ENCODE results near the gene CDH13.

The CDH13 gene

DNA sequence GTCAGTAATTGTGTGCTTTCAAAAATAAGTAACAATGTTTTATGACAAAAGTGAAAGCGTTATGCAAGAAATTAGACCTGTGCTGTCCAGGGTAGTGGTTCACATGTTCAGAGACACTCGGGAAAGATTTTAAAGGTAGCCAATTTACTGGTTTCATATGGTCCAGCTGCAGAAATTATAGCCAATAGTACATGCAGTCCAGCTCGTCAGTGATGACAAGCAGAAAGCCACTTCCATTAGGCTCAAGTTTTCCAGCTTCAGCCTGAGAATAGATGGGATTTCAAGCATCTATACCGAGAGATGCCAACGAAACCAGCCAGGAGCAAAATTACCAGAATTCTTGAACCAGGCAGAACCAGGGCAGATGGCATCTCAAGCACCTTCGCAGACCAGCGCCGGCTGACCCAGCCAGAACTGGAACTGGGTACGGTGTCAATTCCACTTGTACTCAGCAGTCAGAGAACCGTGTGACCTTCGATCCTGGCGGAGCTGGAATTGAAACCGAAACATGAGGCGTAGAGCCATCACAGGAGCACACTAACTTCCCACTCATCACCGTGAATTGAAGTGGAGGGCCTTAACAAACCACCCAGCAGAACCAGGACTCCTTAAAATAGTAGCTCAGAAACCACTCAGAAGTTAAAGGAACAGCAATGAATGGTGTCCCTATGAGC is 973.2 kb downstream of the CDH13 start:
- H3K4me3 ChIP-seq (ENCODE audit: low read depth, low read length): no peak overlapping the region
- no peak for DNase-seq (ENCODE audit: low read depth)
- TF ChIP-seq, protein P1, sequence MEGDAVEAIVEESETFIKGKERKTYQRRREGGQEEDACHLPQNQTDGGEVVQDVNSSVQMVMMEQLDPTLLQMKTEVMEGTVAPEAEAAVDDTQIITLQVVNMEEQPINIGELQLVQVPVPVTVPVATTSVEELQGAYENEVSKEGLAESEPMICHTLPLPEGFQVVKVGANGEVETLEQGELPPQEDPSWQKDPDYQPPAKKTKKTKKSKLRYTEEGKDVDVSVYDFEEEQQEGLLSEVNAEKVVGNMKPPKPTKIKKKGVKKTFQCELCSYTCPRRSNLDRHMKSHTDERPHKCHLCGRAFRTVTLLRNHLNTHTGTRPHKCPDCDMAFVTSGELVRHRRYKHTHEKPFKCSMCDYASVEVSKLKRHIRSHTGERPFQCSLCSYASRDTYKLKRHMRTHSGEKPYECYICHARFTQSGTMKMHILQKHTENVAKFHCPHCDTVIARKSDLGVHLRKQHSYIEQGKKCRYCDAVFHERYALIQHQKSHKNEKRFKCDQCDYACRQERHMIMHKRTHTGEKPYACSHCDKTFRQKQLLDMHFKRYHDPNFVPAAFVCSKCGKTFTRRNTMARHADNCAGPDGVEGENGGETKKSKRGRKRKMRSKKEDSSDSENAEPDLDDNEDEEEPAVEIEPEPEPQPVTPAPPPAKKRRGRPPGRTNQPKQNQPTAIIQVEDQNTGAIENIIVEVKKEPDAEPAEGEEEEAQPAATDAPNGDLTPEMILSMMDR (IDR thresholded peaks at IDR 0.05; ENCODE audit: low read depth, low read length, missing control alignments): no peak
- in situ Hi-C loops (cut with HindIII; ENCODE audit: low sequenced_read_pairs): loop anchor here (25.0 kb wide), 1 partner anchor 112 kb away; no protein-coding TSS in a partner anchor

DNA sequence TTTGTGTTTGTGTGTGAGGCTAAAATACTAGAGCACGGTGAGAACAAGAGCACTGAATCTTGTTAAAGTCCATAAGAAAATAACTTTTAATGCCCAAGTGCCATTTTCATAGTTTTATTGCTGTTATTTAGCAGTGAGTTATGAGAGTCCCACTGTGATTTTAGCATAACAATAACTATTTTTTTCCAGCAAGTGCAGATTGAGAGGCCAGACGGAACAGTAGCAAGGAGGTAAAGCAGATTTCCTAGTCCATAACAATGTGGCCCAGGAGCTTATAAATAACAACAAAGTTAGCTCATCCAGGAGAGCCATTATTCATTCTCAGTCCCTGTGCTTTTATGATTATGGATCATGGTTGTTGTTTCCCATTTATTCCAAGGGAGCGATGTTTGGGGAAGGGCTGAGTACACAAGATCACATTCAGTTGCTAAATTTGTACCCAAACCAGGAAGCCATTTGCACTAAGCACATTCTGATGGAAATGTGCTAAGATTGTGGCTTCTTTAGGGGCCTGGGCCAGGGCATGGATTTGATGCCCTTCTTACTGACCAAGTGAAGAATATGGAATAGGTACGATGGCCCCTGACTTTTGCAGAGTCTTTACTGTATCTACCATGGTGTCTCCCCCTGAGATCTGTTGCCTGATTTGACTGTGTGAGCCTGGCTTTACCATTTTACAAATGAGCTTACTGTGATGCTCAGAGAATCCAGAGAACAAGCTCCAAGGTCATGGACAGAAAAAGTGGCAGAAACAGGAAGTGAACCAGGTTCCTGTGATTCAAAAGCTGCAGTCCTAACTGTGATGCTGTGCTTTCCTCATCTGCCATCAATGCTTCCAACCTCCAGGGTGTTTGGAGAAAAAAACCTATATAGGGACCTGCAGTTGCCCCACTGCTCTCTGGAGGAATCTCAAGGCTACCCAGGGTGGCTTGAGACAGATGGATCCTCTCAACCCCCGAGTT is 976.3 kb downstream of the CDH13 start:
- TF ChIP-seq, protein P1 (IDR thresholded peaks at IDR 0.05; ENCODE audit: low read depth, low read length, missing control alignments): no peak
- in situ Hi-C loops (cut with HindIII; ENCODE audit: low sequenced_read_pairs): loop anchor here (25.0 kb wide), 1 partner anchor 109 kb away; no protein-coding TSS in a partner anchor
- no peak overlapping the region for H3K4me3 ChIP-seq (ENCODE audit: low read depth, low read length)
- no peak for DNase-seq (ENCODE audit: low read depth)

GRCh38 chr16:83603723-83604570 is 977.2 kb downstream of the CDH13 start:
- in situ Hi-C loops (cut with HindIII; ENCODE audit: low sequenced_read_pairs): loop anchor here (25.0 kb wide), 1 partner anchor 108 kb away; no protein-coding TSS in a partner anchor
- DNase-seq (ENCODE audit: low read depth): peak; percentile 29
- TF ChIP-seq, protein P1 (IDR thresholded peaks at IDR 0.05; ENCODE audit: low read depth, low read length, missing control alignments): no peak
- no peak overlapping the region for H3K4me3 ChIP-seq (ENCODE audit: low read depth, low read length)

- no peak overlapping the region for H3K4me3 ChIP-seq (ENCODE audit: low read depth, low read length)
- in situ Hi-C loops (cut with HindIII; ENCODE audit: low sequenced_read_pairs): loop anchor here (25.0 kb wide), 1 partner anchor 106 kb away; no protein-coding TSS in a partner anchor
- TF ChIP-seq, protein P1 (IDR thresholded peaks at IDR 0.05; ENCODE audit: low read depth, low read length, missing control alignments): no peak
- DNase-seq (ENCODE audit: low read depth): no peak
Observed at GRCh38 chr16:83606486-83607030, 979.8 kb downstream of the CDH13 start.

DNA sequence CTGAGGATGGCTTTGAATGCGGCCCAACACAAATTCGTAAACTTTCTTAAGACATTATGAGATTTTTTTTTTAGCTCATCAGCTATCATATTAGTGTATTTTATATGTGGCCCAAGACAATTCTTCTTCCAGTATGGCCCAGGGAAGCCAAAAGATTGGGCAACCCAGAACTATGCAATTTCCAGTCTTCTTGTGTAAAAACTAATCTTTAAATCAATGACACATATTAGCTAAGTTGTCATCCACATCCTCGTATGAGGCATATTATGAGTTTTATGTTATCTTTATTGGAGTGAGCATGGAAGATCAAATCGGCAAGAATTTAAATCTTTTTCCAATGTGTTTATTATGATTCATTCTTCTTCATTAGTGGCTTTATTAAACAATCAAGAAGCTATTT is 982.4 kb downstream of the CDH13 start:
- TF ChIP-seq, protein P1 (IDR thresholded peaks at IDR 0.05; ENCODE audit: low read depth, low read length, missing control alignments): no peak
- in situ Hi-C loops (cut with HindIII; ENCODE audit: low sequenced_read_pairs): loop anchor here (25.0 kb wide), 1 partner anchor 103 kb away; no protein-coding TSS in a partner anchor
- no peak overlapping the region for H3K4me3 ChIP-seq (ENCODE audit: low read depth, low read length)
- DNase-seq (ENCODE audit: low read depth): no peak
